Suprapubic skin (tissue), 4 donors: ENCODE results near the gene TPCN1. TPM values are rescaled to one million over a fixed set of nuclear protein-coding genes. Genes with fewer than 3 reads are reported as not detected.

Source experiments
- DNase-seq, 2 donors: peaks; one replicate each; pipeline ENCODE4 v3.0.0-alpha.2; 2019; ENCODE audit warnings: low spot score in 2 of 2
- H3K27ac ChIP-seq: fragments of 200-600 bp; sonication (generic); one replicate; pipeline ENCODE4 v1.5.1; 2019
- H3K27me3 ChIP-seq: fragments of 200-600 bp; sonication (generic); one replicate; pipeline ENCODE4 v1.5.1; 2019
- H3K36me3 ChIP-seq: fragments of 200-600 bp; sonication (generic); one replicate; pipeline ENCODE4 v1.5.1; 2019
- H3K4me1 ChIP-seq: fragments of 200-600 bp; sonication (generic); one replicate; pipeline ENCODE4 v1.5.1; 2019
- H3K4me3 ChIP-seq: fragments of 200-600 bp; sonication (generic); one replicate; pipeline ENCODE4 v1.5.1; 2019; ENCODE audit warnings: mild to moderate bottlenecking
- H3K9me3 ChIP-seq: fragments of 200-600 bp; sonication (generic); one replicate; pipeline ENCODE4 v1.5.1; 2019
- EP300 ChIP-seq: sonication (generic); formaldehyde crosslinking; IDR thresholded peaks from one replicate; pipeline ENCODE4 v1.6.1; 2017; ENCODE audit warnings: antibody characterized with exemption
- POLR2A ChIP-seq, 2 donors: fragments of 450-650 bp; IDR thresholded peaks; one replicate each; pipeline ENCODE4 v1.6.1; 2017; ENCODE audit warnings: antibody characterized with exemption in 2 of 2, mild to moderate bottlenecking in 2 of 2, moderate library complexity in 2 of 2
- POLR2AphosphoS5 ChIP-seq, 3 donors: sonication (generic); formaldehyde crosslinking; IDR thresholded peaks; one replicate each; pipeline ENCODE4 v1.6.1; 2017; ENCODE audit warnings: antibody characterized with exemption in 3 of 3
- WGBS: methylation state at CpG from one replicate; pipeline ENCODE4 v1.1.5; 2018; 5-methylcytosine and 5-hydroxymethylcytosine counted together
- total RNA-seq, 4 donors: library from RNA; depleted of rRNA; stranded (reverse); fragments of >200 nt; gene quantifications; one replicate each; pipeline ENCODE4 v1.1.0, GENCODE V29; 2016
- TF ChIP-seq, protein P1 (sequence below), 2 donors: fragments of 200-600 bp in 1 of 2; fragments of 450-650 bp in 1 of 2; sonication (generic) in 1 of 2; IDR thresholded peaks; one replicate each; pipeline ENCODE4 v1.5.1; 2016 to 2019; ENCODE audit warnings: antibody characterized with exemption in 2 of 2, mild to moderate bottlenecking in 1 of 2, moderate library complexity in 1 of 2

The TPCN1 gene
- total RNA-seq, 4 donors from 2014 or later, result 15.5 to 74.1 (median 35.6) TPM

DNA sequence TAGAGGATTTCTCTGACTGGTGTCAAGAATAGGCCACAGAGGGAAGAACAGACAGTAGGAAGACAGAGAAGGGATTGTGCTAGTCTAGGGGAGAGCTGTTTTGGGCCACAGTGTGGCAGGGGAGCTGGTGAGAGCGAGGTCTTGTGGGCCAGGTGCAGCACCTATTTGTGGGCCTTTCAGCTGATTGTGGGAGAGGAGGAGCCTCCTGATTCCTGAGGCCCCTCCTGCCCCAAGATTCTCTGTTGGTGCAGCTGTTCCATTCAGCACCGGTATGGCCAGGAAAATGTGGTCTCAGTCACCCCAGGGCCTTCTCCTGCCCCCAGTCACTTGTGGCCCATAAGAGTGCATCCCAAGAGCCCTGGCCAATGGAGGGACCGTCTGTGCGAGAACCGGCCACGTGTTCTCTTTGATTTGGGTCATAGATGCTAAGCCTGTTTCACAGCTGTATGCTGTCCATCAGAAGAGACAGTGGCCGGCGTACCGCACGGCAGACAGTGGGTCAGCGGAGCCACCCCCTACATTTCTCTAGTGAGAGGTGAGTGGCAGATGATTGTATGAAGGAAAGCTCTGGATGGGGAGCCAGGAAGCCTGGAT is 27.7 kb downstream of the TPCN1 start:
- TF ChIP-seq, protein P1, sequence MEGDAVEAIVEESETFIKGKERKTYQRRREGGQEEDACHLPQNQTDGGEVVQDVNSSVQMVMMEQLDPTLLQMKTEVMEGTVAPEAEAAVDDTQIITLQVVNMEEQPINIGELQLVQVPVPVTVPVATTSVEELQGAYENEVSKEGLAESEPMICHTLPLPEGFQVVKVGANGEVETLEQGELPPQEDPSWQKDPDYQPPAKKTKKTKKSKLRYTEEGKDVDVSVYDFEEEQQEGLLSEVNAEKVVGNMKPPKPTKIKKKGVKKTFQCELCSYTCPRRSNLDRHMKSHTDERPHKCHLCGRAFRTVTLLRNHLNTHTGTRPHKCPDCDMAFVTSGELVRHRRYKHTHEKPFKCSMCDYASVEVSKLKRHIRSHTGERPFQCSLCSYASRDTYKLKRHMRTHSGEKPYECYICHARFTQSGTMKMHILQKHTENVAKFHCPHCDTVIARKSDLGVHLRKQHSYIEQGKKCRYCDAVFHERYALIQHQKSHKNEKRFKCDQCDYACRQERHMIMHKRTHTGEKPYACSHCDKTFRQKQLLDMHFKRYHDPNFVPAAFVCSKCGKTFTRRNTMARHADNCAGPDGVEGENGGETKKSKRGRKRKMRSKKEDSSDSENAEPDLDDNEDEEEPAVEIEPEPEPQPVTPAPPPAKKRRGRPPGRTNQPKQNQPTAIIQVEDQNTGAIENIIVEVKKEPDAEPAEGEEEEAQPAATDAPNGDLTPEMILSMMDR (IDR thresholded peaks at IDR 0.05), result no peak
- no peak for TF ChIP-seq POLR2A (IDR thresholded peaks at IDR 0.05)
- no peak for TF ChIP-seq POLR2AphosphoS5 (IDR thresholded peaks at IDR 0.05)
- no peak for TF ChIP-seq EP300
- Histone ChIP-seq H3K4me3 (no peak overlapping the region), H3K36me3 (peaks cover 22% of the 10 kb centered on the region), H3K27ac (no peak overlapping the region), H3K9me3 (peaks cover 6% of the 10 kb centered on the region), H3K27me3 (no peaks in the 10 kb centered on the region), H3K4me1 (peaks cover 40% of the 10 kb centered on the region)
- no peak for DNase-seq
- 91% methylated on average over 9 of the region's 11 CpGs for WGBS

- Histone ChIP-seq H3K9me3 (peaks cover 6% of the 10 kb centered on the region), H3K36me3 (peaks cover 22% of the 10 kb centered on the region), H3K27ac (no peak overlapping the region), H3K27me3 (no peaks in the 10 kb centered on the region), H3K4me3 (no peak overlapping the region), H3K4me1 (peaks cover 34% of the 10 kb centered on the region)
- DNase-seq, result no peak
- TF ChIP-seq, protein P1 (IDR thresholded peaks at IDR 0.05), result no peak
- TF ChIP-seq POLR2AphosphoS5 (IDR thresholded peaks at IDR 0.05) (no peak), POLR2A (IDR thresholded peaks at IDR 0.05) (no peak), EP300 (no peak)
- WGBS, result 98% methylated on average over 12 of the region's 12 CpGs
These were observed 28.3 kb downstream of the TPCN1 start for GRCh38 chr12:113249546-113249945.

- Histone ChIP-seq H3K9me3 (peaks cover 6% of the 10 kb centered on the region), H3K4me3 (no peak overlapping the region), H3K4me1 (peaks cover 29% of the 10 kb centered on the region), H3K27me3 (no peaks in the 10 kb centered on the region), H3K27ac (no peak overlapping the region), H3K36me3 (peaks cover 22% of the 10 kb centered on the region)
- TF ChIP-seq POLR2AphosphoS5 (IDR thresholded peaks at IDR 0.05), result no peak
- TF ChIP-seq, protein P1 (IDR thresholded peaks at IDR 0.05), result no peak
- TF ChIP-seq POLR2A (IDR thresholded peaks at IDR 0.05), result no peak
- no peak for TF ChIP-seq EP300
- 94% methylated on average over 6 of the region's 6 CpGs for WGBS
- no peak for DNase-seq
These were observed 28.8 kb downstream of the TPCN1 start for GRCh38 chr12:113250045-113250444.

DNA sequence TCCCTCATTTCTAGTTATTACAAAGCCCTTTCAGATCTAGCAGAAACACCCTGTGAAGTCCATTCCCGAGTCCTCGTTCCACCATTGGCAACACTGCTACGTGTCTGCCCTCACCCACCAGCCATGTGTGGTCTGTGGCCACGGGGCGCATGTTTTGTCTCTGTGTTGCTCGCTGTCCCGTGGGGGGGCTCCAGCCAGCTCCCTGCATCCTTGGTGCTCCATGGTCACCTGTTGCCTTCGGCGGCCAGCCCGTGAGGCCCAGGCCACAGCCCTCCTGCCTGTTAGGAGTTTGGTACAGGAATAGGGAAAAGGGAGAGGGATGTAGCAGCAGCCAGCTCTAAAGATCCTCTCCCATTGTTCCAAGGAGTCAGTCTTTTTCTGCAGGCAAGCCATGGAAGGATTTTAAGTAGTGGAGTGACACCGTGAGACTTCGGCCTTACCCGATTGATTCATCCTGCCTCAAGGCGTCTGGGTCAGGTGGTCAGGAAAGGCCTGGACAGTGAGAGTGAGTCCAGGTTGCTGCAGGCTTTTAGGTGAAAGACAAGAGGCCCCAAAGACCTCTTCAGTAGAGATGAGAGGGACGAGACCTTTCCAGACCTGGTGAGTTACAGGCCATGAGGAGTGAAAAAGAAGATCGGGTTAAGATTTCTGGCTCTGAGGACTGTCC is 30.3 kb downstream of the TPCN1 start:
- peaks cover 15% of the 10 kb centered on the region for H3K4me1 ChIP-seq
- TF ChIP-seq EP300 (no peak), POLR2AphosphoS5 (IDR thresholded peaks at IDR 0.05) (no peak), POLR2A (IDR thresholded peaks at IDR 0.05) (no peak)
- TF ChIP-seq, protein P1 (IDR thresholded peaks at IDR 0.05), result no peak
- no peak overlapping the region for H3K27ac ChIP-seq
- DNase-seq, result no peak
- 94% methylated on average over 13 of the region's 16 CpGs for WGBS
- no peak overlapping the region for H3K4me3 ChIP-seq
- H3K36me3 ChIP-seq, result peaks cover 22% of the 10 kb centered on the region
- H3K27me3 ChIP-seq, result no peaks in the 10 kb centered on the region
- peaks cover 6% of the 10 kb centered on the region for H3K9me3 ChIP-seq

DNA sequence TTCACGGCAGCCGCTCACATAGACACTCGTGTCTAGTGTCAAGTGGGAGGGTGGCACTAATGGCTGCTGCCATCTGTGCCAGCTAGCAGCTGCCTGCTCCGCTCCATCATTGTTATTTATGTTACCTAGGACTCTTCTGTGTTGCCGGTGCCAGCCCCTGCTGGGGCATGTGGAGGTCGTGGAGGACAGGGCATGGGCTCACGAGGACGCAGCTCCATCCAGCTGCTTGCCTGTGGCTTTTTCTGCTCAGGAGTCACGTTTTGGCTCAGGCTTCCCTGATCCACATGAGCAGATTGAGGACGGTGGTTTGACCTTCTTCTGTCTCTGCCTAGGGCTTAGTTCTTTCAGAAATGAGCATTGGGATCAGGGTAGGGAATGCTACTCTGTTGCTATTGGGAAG is 31.2 kb downstream of the TPCN1 start:
- DNase-seq, result no peak
- no peaks in the 10 kb centered on the region for H3K27me3 ChIP-seq
- peaks cover 22% of the 10 kb centered on the region for H3K36me3 ChIP-seq

More for the DNA sequence above, 31.2 kb downstream of the TPCN1 start:
- Histone ChIP-seq H3K27ac (no peak overlapping the region), H3K4me3 (no peak overlapping the region), H3K4me1 (peaks cover 6% of the 10 kb centered on the region), H3K9me3 (peaks cover 6% of the 10 kb centered on the region)
- TF ChIP-seq, protein P1 (IDR thresholded peaks at IDR 0.05), result no peak
- TF ChIP-seq POLR2A (IDR thresholded peaks at IDR 0.05) (no peak), EP300 (no peak), POLR2AphosphoS5 (IDR thresholded peaks at IDR 0.05) (no peak)
- WGBS, result no CpG with 5 or more reads among the region's 10 CpGs
